ENCODE data around the gene ZBTB7C. TPM values are rescaled to one million over a fixed set of nuclear protein-coding genes. Genes with fewer than 3 reads are reported as not detected.

Gene ZBTB7C
- total RNA-seq, 1 donor from 2014 or later, result 1.2 TPM

DNA sequence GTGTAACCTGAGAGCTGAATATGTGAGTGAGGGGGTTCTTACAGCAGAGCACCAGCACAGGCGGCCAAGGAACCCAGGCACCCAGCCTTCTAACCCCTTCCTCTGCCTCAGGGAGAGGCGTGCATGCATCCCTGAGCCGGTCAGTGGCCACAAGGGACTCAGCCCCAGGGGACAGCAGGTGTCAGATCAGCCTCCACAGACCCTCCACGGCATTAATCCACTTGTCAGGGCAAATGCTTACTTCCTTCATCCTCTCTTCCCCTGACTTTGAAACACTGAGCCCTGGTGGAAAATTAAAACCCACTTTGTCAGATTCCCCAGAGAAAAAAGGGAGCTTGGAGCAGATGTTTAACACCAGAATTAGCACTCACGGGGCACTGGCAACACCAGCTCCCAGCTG lies 418.2 kb downstream of the ZBTB7C start:
- DNase-seq (ENCODE audit: low spot score) (no peak), ATAC-seq (no peak)

DNA sequence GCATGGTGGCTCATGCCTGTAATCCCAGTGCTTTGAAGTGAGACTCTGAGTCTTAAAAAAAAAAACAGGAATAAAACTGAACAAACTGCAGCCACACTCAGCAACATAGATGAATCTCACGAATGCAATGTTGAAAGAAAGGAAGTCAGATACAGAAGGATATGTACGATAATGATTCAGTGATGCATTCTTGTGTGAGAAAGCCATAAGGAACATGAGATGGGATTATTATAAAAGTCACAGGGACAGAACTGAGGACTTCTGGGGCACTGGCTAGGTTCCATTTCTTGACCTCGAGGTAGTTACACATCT lies 421.8 kb downstream of the ZBTB7C start:
- no peak for ATAC-seq
- DNase-seq (ENCODE audit: low spot score), result no peak

DNA sequence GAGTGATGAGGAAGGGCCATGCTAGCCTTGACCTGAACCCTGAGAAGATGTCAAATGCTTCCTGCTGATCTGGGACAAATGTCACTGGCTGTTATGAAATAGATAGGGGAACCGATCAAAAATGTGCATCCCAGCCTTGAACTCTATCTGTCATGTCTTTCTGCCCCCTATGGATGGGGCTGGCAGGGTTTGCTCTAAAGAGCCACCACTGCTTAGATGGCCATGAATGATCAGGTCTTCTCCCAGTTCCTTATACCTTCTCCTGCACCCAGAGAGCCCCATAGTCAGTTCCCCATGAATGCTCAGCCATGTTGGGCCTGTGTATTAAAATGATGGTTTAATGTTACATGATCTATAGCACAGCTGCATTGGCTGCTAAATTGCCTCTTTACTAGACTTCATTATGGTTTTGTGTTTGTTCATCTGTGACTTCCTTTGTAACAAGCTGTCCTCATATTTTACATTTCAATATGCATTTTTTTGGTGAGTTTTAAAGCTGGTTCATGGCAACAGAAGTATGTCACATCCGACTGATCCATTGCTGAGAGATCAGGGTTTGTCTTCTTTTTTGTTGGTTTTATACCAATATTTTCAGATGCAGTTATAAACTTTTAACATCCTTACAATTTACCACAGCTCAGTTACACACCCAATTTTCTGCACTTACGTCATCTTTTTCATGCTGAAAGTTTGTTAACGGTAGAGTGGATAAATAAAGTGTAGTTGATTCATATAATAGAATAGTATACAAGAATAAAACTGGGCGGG lies 422.4 kb downstream of the ZBTB7C start:
- ATAC-seq (no peak), DNase-seq (ENCODE audit: low spot score) (no peak)

DNA sequence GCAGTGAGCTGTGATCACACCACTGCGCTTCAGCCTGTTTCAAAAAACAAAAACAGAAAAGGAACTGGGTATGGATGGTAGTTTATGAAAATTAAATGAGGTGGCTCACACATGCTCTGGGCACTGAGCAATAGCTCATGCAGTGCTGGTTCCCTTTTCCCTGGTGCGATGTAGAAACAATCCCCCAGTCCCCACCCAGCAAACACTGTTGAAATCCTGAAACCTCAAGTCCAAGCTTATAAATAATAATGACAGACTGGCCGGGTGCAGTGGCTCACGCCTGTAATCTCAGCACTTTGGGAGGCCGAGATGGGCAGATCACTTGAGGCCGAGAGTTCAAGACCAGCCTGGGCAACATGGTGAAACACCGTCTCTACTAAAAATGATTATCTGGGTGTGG lies 423.3 kb downstream of the ZBTB7C start:
- peak; percentile 21 for ATAC-seq
- no peak for DNase-seq (ENCODE audit: low spot score)

DNA sequence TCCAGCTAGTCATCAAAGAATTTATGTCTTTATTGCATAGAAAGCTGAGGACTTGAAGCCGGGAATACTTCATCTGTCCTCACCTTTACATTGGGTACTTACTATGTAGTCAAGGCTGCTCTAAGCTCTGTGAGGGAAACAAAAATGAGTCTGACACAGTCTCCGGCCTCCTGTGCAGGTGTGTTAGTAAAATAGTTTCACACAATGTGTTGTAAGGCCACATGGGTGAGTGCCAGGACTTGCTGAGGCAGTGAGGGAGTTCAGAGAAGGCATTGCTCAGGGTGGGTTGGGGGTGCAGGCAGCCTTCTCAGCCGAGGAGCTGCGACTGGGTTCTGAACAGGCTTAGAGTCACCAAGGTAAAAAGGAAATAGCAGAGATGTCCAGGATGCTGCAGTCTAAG lies 424.2 kb downstream of the ZBTB7C start:
- no peak for ATAC-seq
- DNase-seq (ENCODE audit: low spot score), result no peak

DNA sequence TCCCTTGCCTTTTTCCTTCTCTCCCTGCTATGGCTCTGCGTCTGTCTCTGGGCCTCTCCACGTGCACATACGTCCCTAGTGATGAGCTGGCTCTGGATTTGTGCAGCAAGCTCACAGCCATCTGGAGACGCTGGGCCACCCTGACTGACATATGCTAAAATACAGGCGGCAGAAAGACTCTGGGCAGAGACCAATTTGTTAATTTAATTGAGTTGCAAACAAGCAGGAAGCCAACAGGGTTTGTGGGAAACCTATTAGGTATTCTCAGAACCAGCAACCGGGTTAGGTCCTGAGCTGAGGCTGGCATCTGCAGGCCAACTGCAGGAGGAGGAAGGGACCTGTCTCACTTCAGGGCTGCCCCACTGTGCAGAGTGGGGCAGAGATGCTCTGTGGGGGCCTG lies 425.2 kb downstream of the ZBTB7C start:
- no peak for ATAC-seq

DNA sequence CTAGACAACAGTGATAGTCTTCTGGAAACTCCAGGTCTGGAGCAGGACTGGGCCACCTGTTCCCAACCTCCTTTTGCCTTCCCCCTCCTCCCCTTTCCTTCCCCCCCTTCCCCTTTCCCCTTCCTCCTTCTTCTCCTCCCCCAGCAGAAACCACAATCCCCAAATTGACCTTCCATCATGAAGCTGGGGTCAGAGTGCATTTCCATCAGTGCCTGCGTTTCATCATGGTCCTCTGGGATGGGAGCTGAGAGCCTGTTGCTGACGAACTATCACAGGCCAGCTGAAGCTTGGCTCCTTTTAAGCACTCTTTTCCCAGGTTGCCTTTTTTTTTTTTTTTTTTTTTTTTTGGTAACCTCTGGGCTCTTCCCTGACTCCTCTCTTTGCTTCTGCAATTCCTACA lies 426.1 kb downstream of the ZBTB7C start:
- no peak for DNase-seq (ENCODE audit: low spot score)
- no peak for ATAC-seq

More for the DNA sequence above, 425.2 kb downstream of the ZBTB7C start:
- DNase-seq (ENCODE audit: low spot score), result no peak

DNA sequence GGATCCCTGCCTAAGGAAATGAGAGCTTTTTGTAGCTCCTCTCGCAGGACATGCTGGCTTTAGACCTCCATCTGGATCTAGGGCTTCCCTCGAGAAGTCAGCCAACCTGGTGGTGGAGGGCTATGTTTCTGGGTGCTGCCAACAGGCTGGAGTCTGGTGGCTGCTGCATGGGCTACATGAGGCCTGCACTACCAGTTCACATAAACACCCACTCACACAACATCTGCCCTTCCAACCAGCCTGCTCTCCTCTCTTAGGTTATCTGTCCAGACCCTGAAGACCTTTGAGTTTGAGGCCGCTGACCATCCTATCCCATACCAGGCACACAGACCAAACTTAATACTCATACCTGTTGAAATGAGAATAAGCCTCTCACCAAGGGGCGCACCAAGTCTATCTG lies 427.4 kb downstream of the ZBTB7C start:
- ATAC-seq, result no peak
- DNase-seq (ENCODE audit: low spot score), result no peak

DNA sequence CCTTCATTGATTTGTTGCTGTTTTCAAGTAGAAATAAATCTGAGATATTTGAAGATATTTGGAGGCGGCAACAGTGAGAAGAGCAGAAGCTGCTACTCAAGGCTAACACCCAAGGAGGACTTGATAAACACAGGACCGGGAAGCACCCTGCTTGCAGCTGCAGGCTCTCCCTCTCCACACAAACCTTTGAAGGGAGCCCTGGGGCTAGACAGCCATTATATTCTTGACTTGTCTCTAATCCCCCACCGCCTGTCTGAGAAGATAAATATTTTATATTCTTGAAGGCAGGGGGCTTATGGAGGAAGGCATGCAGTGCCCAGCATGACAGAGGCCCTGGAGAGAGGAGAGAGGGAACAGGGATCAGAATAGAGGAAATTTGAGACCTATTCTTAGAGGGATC lies 427.9 kb downstream of the ZBTB7C start:
- DNase-seq (ENCODE audit: low spot score) (no peak), ATAC-seq (no peak)

DNA sequence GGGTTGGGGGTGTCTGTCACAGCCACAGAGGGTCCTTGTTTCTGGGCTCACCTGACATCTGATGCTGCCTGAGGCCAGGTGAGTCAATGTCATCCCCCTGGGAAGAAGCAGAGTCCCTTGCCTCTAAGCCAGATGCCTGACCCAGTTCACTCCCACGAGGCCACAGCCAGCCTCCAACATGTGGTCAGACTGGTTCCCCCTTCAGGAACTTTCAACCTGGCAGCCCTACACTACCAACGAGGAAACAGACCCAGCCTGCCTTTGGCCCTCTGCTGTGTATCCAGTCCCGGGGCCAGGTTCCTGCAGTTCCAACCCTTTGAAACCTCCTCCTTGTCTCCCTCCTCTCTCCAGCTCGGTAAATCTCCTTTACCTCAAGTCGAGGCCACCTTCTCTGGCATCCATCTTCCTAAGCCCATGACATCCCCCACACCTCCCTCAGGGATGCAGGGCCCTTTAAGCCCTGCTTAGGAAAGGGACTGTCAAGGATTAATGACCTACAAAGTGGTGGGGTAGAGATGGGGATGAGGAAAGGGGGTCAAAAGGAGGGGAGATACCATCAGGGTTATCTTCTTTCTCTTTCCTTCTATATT lies 429.5 kb downstream of the ZBTB7C start:
- DNase-seq (ENCODE audit: low spot score) (no peak), ATAC-seq (no peak)

DNA sequence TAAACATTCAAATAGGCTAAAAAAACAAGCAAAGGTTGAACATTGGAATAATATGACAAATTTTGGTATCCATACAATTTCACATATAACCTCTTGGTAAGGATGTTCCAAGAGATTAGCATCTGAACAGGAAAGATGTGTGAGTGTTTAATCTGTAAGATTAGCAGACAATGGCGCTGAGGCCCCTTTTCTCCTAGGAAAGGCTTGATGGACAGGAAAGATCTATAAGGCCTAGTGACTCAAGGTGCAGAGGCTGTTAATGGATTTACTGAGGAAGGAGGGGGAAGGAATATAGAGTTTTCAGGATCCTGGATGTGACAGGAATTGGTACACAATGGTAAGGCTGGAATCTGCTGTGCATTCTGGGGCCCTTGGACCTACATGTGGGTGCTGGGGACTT lies 430.6 kb downstream of the ZBTB7C start:
- DNase-seq (ENCODE audit: low spot score) (no peak), ATAC-seq (no peak)

DNA sequence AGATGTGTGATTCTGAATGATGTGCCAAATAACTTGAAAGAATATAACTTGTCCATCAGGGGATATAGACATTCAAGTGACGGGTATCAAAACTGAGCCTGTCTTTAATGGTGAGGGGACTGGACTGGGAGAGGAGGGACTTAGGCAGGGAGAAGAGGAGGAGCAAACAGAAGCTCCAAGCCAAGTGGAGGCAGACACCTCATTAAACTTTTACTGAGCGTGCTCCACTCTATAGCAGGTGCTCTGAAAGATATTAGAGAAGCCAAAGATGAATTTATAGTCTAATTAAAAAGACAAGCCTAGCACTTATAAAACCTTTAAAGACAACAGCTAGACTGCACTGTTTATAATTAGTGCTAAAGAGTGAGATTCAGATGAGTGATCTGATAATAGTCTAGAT lies 431.0 kb downstream of the ZBTB7C start:
- ATAC-seq, result no peak

More for the DNA sequence above, 431.0 kb downstream of the ZBTB7C start:
- no peak for DNase-seq (ENCODE audit: low spot score)

Other genes starting within 250 kb of the ZBTB7C start
- gene CTIF, start 129.6 kb upstream of the ZBTB7C start, total RNA-seq, result 74.4 TPM